ENCODE results near the gene TMEM26.

GRCh38 chr10:61476529-61476928 lies 23.3 kb upstream of the TMEM26 start:
- TF ChIP-seq CTCF (IDR thresholded peaks at IDR 0.05; ENCODE audit: insufficient read depth, low read depth, low read length) (no peak), EZH2 (IDR thresholded peaks at IDR 0.05; ENCODE audit: insufficient read depth, low read length) (no peak)
